ENCODE measurements around the gene SPOCK1.

The SPOCK1 gene

DNA sequence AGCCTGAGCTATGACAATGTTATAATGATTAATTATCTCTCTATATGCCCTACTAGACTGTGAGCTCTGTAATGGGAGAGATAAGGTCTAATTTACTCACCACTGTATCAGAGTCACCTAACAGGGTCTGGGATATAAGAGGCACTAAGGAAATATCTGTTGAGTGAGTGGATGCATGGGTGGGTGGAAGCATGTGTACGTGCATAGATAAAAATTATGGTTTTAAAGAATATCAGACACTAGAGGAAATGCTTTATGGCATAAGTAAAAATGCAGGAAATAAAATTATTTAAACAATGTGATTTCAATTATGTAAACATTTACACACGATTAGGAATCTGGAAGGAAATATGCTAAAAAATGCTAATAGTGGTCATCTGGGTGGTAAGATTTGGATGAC, 137.8 kb downstream of the SPOCK1 start:
- TF ChIP-seq TAF1 (IDR thresholded peaks at IDR 0.05; ENCODE audit: borderline replicate concordance, insufficient read depth, low read length) (no peak), FOXP2 (optimal IDR thresholded peaks at IDR 0.05; ENCODE audit: borderline replicate concordance, extremely low read depth, extremely low read length, insufficient read depth) (no peak), SIN3A (IDR thresholded peaks at IDR 0.05; ENCODE audit: borderline replicate concordance, insufficient read depth, low read length) (no peak), POLR2AphosphoS5 (IDR thresholded peaks at IDR 0.05; ENCODE audit: low read depth, low read length) (no peak), REST (IDR thresholded peaks at IDR 0.05; ENCODE audit: insufficient read depth in 1 of 2, low read depth in 2 of 2, low read length in 2 of 2) (no peak)

DNA sequence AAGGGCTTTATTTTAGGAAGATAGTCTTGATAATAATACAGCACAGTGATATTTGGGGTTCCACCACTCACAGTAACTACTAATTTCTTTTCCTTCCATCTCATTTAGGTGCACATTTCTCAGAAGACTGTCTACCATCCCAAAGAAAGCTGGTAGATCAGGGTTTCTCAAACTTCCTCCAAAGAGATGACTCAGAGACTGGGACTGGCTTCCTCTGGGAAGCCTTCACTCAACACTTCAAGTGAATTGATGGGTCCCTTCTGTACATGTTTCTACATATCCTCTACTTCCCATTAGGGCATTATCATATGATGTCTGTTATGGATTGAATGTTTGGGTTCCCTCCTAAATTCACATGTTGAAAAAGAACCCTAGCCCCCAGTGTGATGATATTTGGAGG, 138.5 kb downstream of the SPOCK1 start:
- TF ChIP-seq SIN3A (IDR thresholded peaks at IDR 0.05; ENCODE audit: borderline replicate concordance, insufficient read depth, low read length), result no peak
- TF ChIP-seq TAF1 (IDR thresholded peaks at IDR 0.05; ENCODE audit: borderline replicate concordance, insufficient read depth, low read length), result no peak
- no peak for TF ChIP-seq REST (IDR thresholded peaks at IDR 0.05; ENCODE audit: insufficient read depth in 1 of 2, low read depth in 2 of 2, low read length in 2 of 2)
- no peak for TF ChIP-seq FOXP2 (optimal IDR thresholded peaks at IDR 0.05; ENCODE audit: borderline replicate concordance, extremely low read depth, extremely low read length, insufficient read depth)
- TF ChIP-seq POLR2AphosphoS5 (IDR thresholded peaks at IDR 0.05; ENCODE audit: low read depth, low read length), result no peak

DNA sequence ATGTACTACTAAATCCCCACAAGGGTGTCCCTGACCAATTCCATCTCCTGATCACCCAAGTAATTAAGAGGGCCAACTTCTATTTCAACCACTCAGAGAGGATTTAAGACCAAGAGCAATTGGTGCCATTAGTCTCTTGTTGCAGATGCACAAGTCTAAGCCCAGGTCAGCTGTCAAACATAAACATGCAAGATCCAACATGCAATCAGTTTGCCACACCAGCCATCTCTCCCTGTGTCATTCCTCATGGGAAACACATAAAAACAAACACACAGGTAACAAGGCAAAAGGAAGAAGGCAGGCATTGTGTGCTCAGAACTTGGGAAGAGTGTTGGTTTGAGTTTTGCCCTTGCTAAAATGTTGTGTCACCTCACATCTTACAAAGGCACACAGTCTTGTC, 139.2 kb downstream of the SPOCK1 start:
- TF ChIP-seq POLR2AphosphoS5 (IDR thresholded peaks at IDR 0.05; ENCODE audit: low read depth, low read length), result no peak
- TF ChIP-seq TAF1 (IDR thresholded peaks at IDR 0.05; ENCODE audit: borderline replicate concordance, insufficient read depth, low read length), result no peak
- no peak for TF ChIP-seq REST (IDR thresholded peaks at IDR 0.05; ENCODE audit: insufficient read depth in 1 of 2, low read depth in 2 of 2, low read length in 2 of 2)
- no peak for TF ChIP-seq SIN3A (IDR thresholded peaks at IDR 0.05; ENCODE audit: borderline replicate concordance, insufficient read depth, low read length)
- TF ChIP-seq FOXP2 (optimal IDR thresholded peaks at IDR 0.05; ENCODE audit: borderline replicate concordance, extremely low read depth, extremely low read length, insufficient read depth), result no peak

DNA sequence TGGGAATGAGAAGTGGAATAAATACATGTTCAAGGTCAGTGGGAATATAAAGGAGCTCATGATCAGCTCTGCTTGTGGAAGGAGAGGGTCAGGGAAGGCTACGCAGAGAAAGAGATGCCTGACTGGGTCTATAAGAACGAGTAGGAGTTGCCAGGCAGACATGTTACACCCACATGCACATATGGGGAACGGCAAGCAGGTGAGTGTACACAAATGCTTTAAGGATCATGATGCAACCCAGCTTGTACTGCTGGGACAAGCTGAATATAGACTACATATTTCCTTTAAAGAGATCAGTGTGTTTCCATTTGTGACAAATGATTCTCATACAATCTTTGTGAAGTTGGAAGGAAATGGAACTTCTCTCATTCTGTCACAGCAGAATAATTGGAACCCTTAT, 141.7 kb downstream of the SPOCK1 start:
- no peak for TF ChIP-seq TAF1 (IDR thresholded peaks at IDR 0.05; ENCODE audit: borderline replicate concordance, insufficient read depth, low read length)
- TF ChIP-seq REST (IDR thresholded peaks at IDR 0.05; ENCODE audit: insufficient read depth in 1 of 2, low read depth in 2 of 2, low read length in 2 of 2), result no peak
- TF ChIP-seq SIN3A (IDR thresholded peaks at IDR 0.05; ENCODE audit: borderline replicate concordance, insufficient read depth, low read length), result no peak
- no peak for TF ChIP-seq POLR2AphosphoS5 (IDR thresholded peaks at IDR 0.05; ENCODE audit: low read depth, low read length)
- TF ChIP-seq FOXP2 (optimal IDR thresholded peaks at IDR 0.05; ENCODE audit: borderline replicate concordance, extremely low read depth, extremely low read length, insufficient read depth), result no peak

GRCh38 chr5:137356127-137356526, 143.0 kb downstream of the SPOCK1 start:
- TF ChIP-seq SIN3A (IDR thresholded peaks at IDR 0.05; ENCODE audit: borderline replicate concordance, insufficient read depth, low read length), result no peak
- TF ChIP-seq REST (IDR thresholded peaks at IDR 0.05; ENCODE audit: insufficient read depth in 1 of 2, low read depth in 2 of 2, low read length in 2 of 2), result no peak
- TF ChIP-seq FOXP2 (optimal IDR thresholded peaks at IDR 0.05; ENCODE audit: borderline replicate concordance, extremely low read depth, extremely low read length, insufficient read depth), result no peak
- TF ChIP-seq TAF1 (IDR thresholded peaks at IDR 0.05; ENCODE audit: borderline replicate concordance, insufficient read depth, low read length), result no peak
- no peak for TF ChIP-seq POLR2AphosphoS5 (IDR thresholded peaks at IDR 0.05; ENCODE audit: low read depth, low read length)
